GM12801 (cell line): ENCODE data around the gene TTL.

Experiments used
- CTCF ChIP-seq: IDR thresholded peaks from one replicate; pipeline ENCODE4 v1.5.1; 2011; ENCODE audit warnings: control low read depth; ENCODE audit not compliant: insufficient read length; ENCODE audit errors: extremely low read depth

TTL gene

GRCh38 chr2:112566104-112566503 lies 84.1 kb downstream of the TTL start:
- no peak for TF ChIP-seq CTCF

- no peak for TF ChIP-seq CTCF
Observed at GRCh38 chr2:112572005-112572404, 90.0 kb downstream of the TTL start.

- TF ChIP-seq CTCF: no peak
Observed at GRCh38 chr2:112577756-112578155, 95.8 kb downstream of the TTL start.

GRCh38 chr2:112579241-112579640 lies 97.3 kb downstream of the TTL start:
- no peak for TF ChIP-seq CTCF

GRCh38 chr2:112580084-112580483 lies 98.1 kb downstream of the TTL start:
- no peak for TF ChIP-seq CTCF

- no peak for TF ChIP-seq CTCF
Observed at GRCh38 chr2:112582314-112582746, 100.4 kb downstream of the TTL start.

GRCh38 chr2:112583497-112584133 lies 101.7 kb downstream of the TTL start:
- no peak for TF ChIP-seq CTCF
